Measurements from ENCODE around the gene PPTC7.
"Not testable (repeated sequence)": the region's sequence is repeated elsewhere in the genome, so short reads cannot be mapped to it uniquely, and the experiment has no call there.

The PPTC7 gene

GRCh38 chr12:110582276-110583136, 612 bp downstream of the PPTC7 start:
- DNase-seq = peak; percentile 70

GRCh38 chr12:110581931-110582275, 1.2 kb downstream of the PPTC7 start:
- peak; percentile 34 for DNase-seq

- no peak for DNase-seq
Measured at GRCh38 chr12:110579535-110580253, 3.4 kb downstream of the PPTC7 start.

GRCh38 chr12:110578694-110579534, 4.2 kb downstream of the PPTC7 start:
- DNase-seq = no peak

DNA sequence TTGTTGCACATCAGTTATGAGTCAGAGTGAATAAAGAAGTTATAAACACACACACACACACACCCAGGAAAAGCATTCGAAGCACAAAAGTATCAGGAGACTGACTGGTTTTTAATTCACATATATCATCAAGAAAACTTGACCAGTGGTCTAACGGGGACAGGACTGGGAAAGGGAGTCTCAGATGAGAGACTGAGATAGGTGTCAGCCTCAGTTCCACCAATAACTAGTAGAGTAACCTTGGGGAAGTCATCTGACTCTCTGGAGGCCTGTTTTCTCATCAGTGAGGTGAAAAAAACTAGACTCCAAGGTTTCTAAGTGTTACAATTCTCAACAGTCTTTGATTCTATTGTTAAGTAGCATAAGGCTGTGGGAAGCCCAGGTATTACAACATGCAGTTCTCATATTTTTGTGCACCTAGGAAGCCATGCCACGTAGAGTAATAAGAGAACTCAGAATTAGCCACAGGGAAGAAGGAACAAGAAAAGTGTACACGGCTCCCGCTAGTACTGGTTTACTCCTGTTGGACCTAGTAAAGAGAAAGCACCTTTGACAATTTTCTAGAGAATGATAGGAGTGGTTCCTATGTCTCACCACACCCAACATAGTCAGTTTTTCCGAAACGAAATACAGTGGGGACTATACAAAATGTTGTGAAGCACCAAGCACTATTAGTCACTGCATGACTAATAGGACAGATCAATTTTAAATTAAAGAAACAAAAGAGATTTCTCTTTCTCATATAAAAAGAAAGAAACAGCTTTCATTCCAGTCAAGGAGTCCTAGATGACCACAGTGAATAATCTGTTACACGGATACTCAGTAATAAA, 5.0 kb downstream of the PPTC7 start:
- peak; percentile 65 for DNase-seq

GRCh38 chr12:110576504-110576903, 6.6 kb downstream of the PPTC7 start:
- no peak for DNase-seq

- DNase-seq = no peak
Measured at GRCh38 chr12:110575326-110575725, 7.8 kb downstream of the PPTC7 start.

DNA sequence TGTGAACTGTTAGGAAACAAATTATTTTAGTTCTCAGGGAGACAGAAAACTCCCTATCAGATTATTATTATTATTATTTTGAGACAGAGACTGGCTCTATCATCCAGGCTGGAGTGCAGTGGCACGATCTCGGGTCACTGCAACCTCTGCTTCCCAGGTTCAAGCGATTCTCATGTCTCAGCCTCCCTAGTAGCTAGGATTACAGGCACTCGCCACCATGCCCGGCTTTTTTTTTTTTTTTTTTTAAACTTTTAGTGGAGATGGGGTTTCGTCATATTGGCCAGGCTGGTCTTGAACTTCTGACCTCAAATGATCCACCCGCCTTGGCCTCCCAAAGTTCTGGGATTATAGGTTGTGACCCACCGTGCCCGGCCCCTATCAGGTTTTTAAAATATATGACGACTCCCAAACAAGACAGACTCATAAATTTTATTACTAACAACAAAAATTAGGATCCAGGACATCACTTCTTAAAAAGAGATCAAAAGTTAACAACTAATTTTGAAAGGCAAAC, 8.3 kb downstream of the PPTC7 start:
- DNase-seq = not testable (repeated sequence)

DNA sequence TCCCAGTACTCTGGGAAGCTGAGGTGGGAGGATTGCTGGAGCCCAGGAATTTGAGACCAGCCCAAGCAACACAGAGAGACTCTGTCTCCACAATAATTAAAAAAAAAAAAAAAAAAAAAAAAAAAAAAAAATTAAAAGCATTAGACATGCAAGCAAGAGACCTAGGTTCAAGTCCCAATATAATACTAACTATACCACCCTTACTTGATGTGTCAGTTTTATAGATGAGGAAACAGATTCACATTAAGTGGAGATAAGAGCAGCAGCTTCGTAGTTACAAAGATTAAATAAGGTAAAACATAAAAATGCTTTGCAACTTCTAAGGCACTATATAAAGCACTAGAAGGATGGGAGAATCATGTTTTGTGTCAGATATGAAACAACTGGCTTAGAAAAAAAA, 9.1 kb downstream of the PPTC7 start:
- no peak for DNase-seq

GRCh38 chr12:110570798-110571197, 12.3 kb downstream of the PPTC7 start:
- not testable (repeated sequence) for DNase-seq

DNA sequence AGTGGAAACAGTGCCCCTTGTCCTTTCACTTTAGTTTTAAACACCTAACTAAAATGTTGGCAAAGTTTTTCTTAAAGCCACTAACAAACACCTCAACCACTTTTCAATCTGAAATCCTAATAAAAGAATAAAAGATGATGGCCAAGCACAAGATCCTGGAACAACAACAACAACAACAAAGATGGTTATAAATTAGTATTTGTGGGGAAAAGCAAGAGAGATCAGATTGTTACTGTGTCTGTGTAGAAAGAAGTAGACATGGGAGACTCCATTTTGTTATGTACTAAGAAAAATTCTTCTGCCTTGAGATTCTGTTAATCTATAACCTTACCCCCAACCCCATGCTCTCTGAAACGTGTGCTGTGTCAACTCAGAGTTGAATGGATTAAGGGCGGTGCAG, 13.3 kb downstream of the PPTC7 start:
- not testable (repeated sequence) for DNase-seq

DNA sequence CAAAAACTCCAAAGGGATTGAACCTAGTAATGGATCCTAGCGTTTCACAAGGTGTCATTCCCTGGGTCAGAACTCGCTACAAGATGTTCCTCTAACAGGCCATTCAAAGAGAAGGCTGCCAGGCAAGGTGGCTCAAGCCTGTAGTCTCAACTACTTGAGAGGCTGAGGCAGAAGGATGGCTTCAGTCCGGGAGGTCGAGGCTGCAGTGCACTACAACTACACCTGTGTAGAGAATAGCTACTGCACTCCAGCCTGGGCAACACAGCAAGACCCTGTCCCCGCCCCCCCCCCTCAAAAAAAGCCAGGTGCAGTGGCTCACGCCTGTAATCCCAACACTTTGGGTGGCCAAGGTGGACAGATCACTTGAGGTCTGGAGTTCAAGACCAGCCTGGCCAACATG, 14.4 kb downstream of the PPTC7 start:
- no peak for DNase-seq

DNA sequence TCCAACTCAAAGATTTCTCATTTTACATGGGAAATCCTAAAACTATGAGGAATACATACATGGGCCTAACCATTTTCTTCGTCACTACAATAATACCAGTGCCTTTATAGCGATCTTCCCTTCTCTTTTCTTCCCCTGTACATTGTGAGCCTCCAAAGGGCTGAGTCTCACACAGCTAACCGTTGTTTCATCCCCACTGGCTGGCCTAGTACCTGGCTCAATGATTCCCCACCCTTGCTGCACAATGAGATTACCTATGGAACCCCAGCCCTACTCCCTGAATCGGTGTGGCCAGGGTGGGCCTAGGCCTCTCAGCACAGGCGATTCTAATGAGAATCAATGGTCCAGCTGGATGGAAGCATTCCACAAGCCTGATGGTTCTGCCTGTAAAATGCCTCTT, 16.1 kb downstream of the PPTC7 start:
- no peak for DNase-seq

GRCh38 chr12:110565894-110566871, 16.9 kb downstream of the PPTC7 start:
- DNase-seq = peak; percentile 84

- no peak for DNase-seq
Measured at GRCh38 chr12:110564471-110564991, 18.6 kb downstream of the PPTC7 start.

- no peak for DNase-seq
Measured at GRCh38 chr12:110563702-110564470, 19.2 kb downstream of the PPTC7 start.

DNA sequence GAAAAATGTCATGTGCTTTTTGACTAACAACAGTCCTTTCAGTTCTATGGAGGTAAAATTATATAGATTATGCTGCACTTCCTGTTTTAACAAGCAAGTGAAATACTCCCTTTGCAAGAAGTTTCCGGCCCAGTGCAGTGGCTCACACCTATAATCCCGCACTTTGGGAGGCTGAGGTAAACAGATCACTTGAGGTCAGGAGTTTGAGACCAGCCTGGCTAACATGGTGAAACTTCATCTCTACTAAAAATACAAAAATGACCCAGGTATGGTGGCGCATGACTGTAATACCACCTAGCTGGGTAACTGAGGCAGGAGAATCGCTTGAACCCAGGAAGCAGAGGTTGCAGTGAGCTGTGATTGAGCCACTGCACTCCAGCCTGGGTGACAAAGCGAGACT, 20.7 kb downstream of the PPTC7 start:
- peak; percentile 37 for DNase-seq

- no peak for DNase-seq
Measured at GRCh38 chr12:110561471-110562201, 21.5 kb downstream of the PPTC7 start.

GRCh38 chr12:110560946-110561345, 22.2 kb downstream of the PPTC7 start:
- no peak for DNase-seq

Data from hematopoietic multipotent progenitor cell treated with erythropoietin and hydrocortisone succinate and interleukin-3 and kit ligand, for 6 days (in vitro differentiated cells).